Measurements from ENCODE around the gene WDR36. TPM values are rescaled to one million over a fixed set of nuclear protein-coding genes. Genes with fewer than 3 reads are reported as not detected.

The WDR36 gene
- total RNA-seq, 4 donors from 2014 or later, result 13.6 to 28.2 (median 22.3) TPM

GRCh38 chr5:111074244-111074643 lies 17.9 kb upstream of the WDR36 start:
- no peaks in the 10 kb centered on the region for H3K36me3 ChIP-seq
- peaks cover 7 to 8% of the 10 kb centered on the region in 2 donors for H3K4me1 ChIP-seq
- TF ChIP-seq CTCF (IDR thresholded peaks at IDR 0.05 in 4 of 5, conservative IDR thresholded peaks at IDR 0.05 in 1 of 5) (no peak), POLR2A (IDR thresholded peaks at IDR 0.05) (no peak)
- peaks cover 0 to 18% (median 3%) of the 10 kb centered on the region in 3 donors for H3K27me3 ChIP-seq
- DNase-seq (no peak), ATAC-seq (no peak)
- no peaks in the 10 kb centered on the region for H3K9me3 ChIP-seq
- peak overlapping the region; percentile 52 to 71 (median 64) for H3K4me3 ChIP-seq
- intact Hi-C loops (cut with DNase I; ENCODE audit: low total_unique reads) (no loop called here), in situ Hi-C loops (cut with MboI; ENCODE audit: low sequenced_read_pairs in 4 of 4) (loop anchor here in 1 of 4 donors (25.0 kb wide), 1 partner anchor 312 kb away; no protein-coding TSS in a partner anchor)
- H3K27ac ChIP-seq, result no peak overlapping the region

GRCh38 chr5:111075520-111075919 lies 16.6 kb upstream of the WDR36 start:
- no peak for ATAC-seq
- H3K36me3 ChIP-seq, result no peaks in the 10 kb centered on the region
- TF ChIP-seq POLR2A (IDR thresholded peaks at IDR 0.05), result no peak
- no peak for TF ChIP-seq CTCF (IDR thresholded peaks at IDR 0.05 in 4 of 5, conservative IDR thresholded peaks at IDR 0.05 in 1 of 5)
- H3K4me1 ChIP-seq, result peaks cover 4 to 7% of the 10 kb centered on the region in 2 donors
- in situ Hi-C loops (cut with MboI; ENCODE audit: low sequenced_read_pairs in 4 of 4), result loop anchor here in 2 of 4 donors (25.0 kb wide), 2 partner anchors 313 to 338 kb away; partner anchors contain the start of genes SLC25A46 (in 1 of the 2) and TMEM232 (in 1 of the 2)
- H3K27me3 ChIP-seq, result peaks cover 0 to 5% (median 3%) of the 10 kb centered on the region in 3 donors
- no peaks in the 10 kb centered on the region for H3K9me3 ChIP-seq
- no peak for DNase-seq
- H3K4me3 ChIP-seq, result no peak overlapping the region
- intact Hi-C loops (cut with DNase I; ENCODE audit: low total_unique reads), result no loop called here
- H3K27ac ChIP-seq, result no peak overlapping the region

DNA sequence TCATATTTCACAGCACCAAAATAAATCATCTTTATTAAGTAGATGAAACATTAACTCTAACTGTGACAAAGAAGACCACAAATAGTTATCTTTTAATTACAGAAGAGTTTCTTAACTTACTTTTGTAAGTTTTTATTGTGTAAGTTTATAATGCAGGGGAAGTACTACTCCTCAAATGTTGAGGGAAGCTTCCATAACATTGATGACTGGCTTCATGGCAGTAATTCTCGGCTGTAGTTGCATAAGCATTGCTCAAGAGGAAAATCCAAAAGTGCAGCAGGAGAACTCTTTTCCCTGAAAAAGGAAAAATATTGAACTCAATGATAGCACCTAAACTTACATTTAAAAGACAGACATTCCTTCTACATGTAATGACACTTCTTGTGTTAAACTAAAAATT lies 16.1 kb upstream of the WDR36 start:
- H3K36me3 ChIP-seq, result no peaks in the 10 kb centered on the region
- DNase-seq (no peak), ATAC-seq (no peak)
- no peak overlapping the region for H3K27ac ChIP-seq
- H3K4me1 ChIP-seq, result peaks cover 0 to 7% of the 10 kb centered on the region in 2 donors
- H3K9me3 ChIP-seq, result no peaks in the 10 kb centered on the region
- in situ Hi-C loops (cut with MboI; ENCODE audit: low sequenced_read_pairs in 4 of 4), result loop anchor here in 2 of 4 donors (25.0 kb wide), 2 partner anchors 314 to 339 kb away; partner anchors contain the start of genes SLC25A46 (in 1 of the 2) and TMEM232 (in 1 of the 2)
- no peak overlapping the region for H3K4me3 ChIP-seq
- intact Hi-C loops (cut with DNase I; ENCODE audit: low total_unique reads), result no loop called here
- TF ChIP-seq POLR2A (IDR thresholded peaks at IDR 0.05) (no peak), CTCF (IDR thresholded peaks at IDR 0.05 in 4 of 5, conservative IDR thresholded peaks at IDR 0.05 in 1 of 5) (no peak)
- H3K27me3 ChIP-seq, result no peaks in the 10 kb centered on the region

- H3K4me1 ChIP-seq, result peaks cover 0 to 7% of the 10 kb centered on the region in 2 donors
- H3K9me3 ChIP-seq, result no peaks in the 10 kb centered on the region
- in situ Hi-C loops (cut with MboI; ENCODE audit: low sequenced_read_pairs in 4 of 4), result loop anchor here in 2 of 4 donors (25.0 kb wide), 2 partner anchors 315 to 340 kb away; partner anchors contain the start of genes SLC25A46 (in 1 of the 2) and TMEM232 (in 1 of the 2)
- H3K36me3 ChIP-seq, result no peaks in the 10 kb centered on the region
- TF ChIP-seq POLR2A (IDR thresholded peaks at IDR 0.05) (no peak), CTCF (IDR thresholded peaks at IDR 0.05 in 4 of 5, conservative IDR thresholded peaks at IDR 0.05 in 1 of 5) (no peak)
- H3K27me3 ChIP-seq, result no peaks in the 10 kb centered on the region
- intact Hi-C loops (cut with DNase I; ENCODE audit: low total_unique reads), result no loop called here
- H3K4me3 ChIP-seq, result no peak overlapping the region
- ATAC-seq (no peak), DNase-seq (no peak)
- H3K27ac ChIP-seq, result no peak overlapping the region
These were observed 14.5 kb upstream of the WDR36 start for GRCh38 chr5:111077678-111078077.
